ENCODE data around the gene LSS.
"Not testable (repeated sequence)": the region's sequence is repeated elsewhere in the genome, so short reads cannot be mapped to it uniquely, and the experiment has no call there.

The LSS gene

GRCh38 chr21:46191686-46192575 lies 36.6 kb downstream of the LSS start:
- intact Hi-C loops (cut with DNase I) = no loop called here
- peak in 2 of 10 donors; percentile 50 to 66 for DNase-seq

DNA sequence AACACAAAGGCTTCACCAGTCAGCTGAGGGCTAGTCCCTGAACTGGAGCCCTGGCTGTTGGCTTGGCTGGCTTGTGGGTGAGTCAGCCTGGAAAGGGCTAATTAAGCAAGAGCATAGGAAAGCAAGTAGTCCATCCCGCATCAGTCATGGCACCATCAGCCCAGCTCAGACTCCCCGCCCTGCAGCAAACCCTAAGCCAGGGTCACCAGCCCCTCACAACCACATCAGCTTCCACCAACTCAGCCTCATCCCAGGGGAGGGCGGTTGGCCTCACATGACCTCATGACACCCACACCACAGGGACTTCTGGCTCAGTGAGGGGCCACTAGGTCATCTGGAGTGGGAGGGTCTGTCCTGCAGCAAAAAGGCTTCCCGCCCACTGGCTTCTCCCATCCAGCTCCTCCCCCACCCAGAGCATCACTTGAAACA lies 37.3 kb downstream of the LSS start:
- DNase-seq = peak in 2 of 10 donors; percentile 47 to 72
- intact Hi-C loops (cut with DNase I) = no loop called here

- peak in 2 of 10 donors; percentile 62 to 66 for DNase-seq
- intact Hi-C loops (cut with DNase I) = no loop called here
Observed at GRCh38 chr21:46190491-46191131, 38.0 kb downstream of the LSS start.

GRCh38 chr21:46189959-46190490 lies 38.5 kb downstream of the LSS start:
- peak in 1 of 10 donors; percentile 33 for DNase-seq
- intact Hi-C loops (cut with DNase I) = no loop called here

- peak in 2 of 10 donors; percentile 54 to 71 for DNase-seq
- intact Hi-C loops (cut with DNase I) = no loop called here
Observed at GRCh38 chr21:46189213-46189958, 39.2 kb downstream of the LSS start.

DNA sequence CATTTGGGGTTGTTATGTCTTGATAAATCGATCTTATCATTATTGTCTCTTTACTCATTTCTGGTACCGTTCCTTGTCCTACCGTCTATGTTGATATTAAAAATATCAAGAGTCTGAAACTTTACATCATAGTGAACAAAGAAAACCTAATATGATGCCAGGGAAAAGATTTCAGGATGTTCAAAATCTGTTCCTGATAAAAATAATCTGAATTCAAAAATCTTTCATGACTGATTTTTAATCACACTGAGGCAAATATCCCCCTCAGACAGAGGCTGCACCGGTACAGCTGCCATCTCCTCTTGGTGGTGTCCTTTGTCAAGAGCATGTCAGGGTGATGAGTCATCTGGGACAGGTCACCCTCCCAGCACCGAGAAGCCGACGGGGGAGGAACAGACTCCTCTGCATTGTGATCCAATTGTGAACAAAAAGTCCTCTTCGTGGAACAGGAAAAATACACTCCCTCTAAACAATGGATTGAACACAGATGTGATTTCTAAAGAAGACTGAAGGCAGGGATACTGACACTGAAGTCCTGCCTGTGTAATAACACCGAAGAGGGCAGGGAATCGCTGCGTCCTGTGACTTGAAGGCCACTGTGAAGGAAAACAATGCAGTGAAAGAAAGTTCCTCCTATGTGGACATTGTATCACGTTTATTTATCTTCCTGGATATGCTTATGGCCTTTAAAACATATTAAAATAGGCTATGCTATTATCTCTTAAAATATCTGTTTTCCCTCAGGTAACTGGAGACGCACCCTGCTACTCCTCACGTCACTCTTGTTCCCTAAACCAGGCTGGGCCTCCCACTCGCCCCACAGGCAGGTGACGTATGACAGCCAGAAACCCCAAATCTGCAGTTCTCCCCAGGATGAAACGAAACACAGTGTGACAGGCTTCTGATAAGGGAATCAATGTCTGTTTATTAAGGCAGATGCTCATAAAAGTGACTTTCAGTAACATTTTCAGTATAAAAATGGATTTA lies 40.1 kb downstream of the LSS start:
- peak in 6 of 10 donors; percentile 48 to 89 (median 68) for DNase-seq
- intact Hi-C loops (cut with DNase I) = no loop called here

DNA sequence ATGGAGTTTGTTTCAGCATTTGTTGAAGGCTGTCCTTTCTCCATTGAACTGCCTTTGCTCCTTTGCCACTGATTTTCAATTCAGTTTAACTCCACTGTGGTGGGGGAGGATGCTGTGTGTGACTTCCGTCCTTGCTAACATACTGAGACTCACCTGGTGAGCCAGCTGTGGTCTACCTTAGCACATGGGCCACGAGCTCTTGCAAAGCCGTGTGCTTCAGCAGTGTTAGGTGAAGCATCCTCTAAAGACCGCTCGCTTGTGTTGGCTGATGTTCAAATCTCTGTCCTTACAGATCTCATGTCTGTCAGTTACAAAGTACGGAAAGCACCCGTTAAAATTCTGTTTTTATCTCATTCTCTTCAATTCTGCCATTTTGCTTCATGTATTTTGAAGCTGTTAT lies 40.8 kb downstream of the LSS start:
- intact Hi-C loops (cut with DNase I) = no loop called here
- no peak for DNase-seq

DNA sequence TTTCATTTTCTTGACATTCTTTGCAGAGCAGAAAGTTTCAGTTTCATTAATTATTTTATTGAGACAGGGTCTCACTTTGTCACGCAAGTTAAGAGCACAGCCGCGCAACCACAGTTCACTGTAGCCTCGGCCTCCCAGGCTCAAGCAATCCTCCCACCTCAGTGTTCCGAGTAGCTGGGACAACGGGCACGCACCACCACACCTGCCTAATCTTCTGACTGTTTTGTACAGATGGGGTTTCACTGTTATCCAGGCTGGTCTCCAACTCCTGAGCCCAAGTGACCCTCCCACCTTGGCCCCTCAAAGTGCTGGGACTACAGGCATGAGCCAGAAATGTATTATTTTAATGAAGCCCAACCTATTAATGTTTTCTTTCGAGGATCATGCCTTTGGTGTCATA lies 41.3 kb downstream of the LSS start:
- intact Hi-C loops (cut with DNase I) = no loop called here
- DNase-seq = peak in 1 of 10 donors; percentile 22

- peak in 1 of 10 donors; percentile 60 for DNase-seq
- intact Hi-C loops (cut with DNase I) = no loop called here
Observed at GRCh38 chr21:46185716-46186115, 42.9 kb downstream of the LSS start.

GRCh38 chr21:46184625-46185555 lies 43.7 kb downstream of the LSS start:
- peak; percentile 67 to 99 (median 83) for DNase-seq
- intact Hi-C loops (cut with DNase I) = no loop called here

GRCh38 chr21:46183910-46184624 lies 44.5 kb downstream of the LSS start, which contains the start of gene SPATC1L:
SPATC1L (minus strand) TSS chr21:46184459; CDS start chr21:46182816, 1,643 bp downstream.
- intact Hi-C loops (cut with DNase I) = no loop called here

DNA sequence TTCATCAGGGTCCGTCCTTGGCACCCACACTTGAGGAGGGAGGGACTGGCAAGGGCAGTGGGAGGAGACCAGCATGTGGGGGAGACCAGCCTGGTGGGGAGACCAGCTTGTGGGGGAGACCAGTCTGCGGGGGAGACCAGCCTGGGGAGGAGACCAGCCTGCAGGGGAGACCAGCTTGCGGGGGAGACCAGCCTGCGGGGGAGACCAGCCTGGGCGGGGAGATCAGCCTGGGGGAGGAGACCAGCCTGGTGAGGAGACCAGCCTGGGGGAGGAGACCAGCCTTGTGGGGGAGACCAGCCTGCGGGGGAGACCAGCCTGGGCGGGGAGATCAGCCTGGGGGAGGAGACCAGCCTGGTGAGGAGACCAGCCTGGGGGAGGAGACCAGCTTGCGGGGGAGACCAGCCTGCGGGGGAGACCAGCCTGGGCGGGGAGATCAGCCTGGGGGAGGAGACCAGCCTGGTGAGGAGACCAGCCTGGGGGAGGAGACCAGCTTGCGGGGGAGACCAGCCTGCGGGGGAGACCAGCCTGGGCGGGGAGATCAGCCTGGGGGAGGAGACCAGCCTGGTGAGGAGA lies 45.2 kb downstream of the LSS start:
- DNase-seq; intact Hi-C loops (cut with DNase I): not testable (repeated sequence)

More at GRCh38 chr21:46183910-46184624, 44.5 kb downstream of the LSS start, which contains the start of gene SPATC1L:
- peak in 9 of 10 donors; percentile 36 to 95 (median 60) for DNase-seq

DNA sequence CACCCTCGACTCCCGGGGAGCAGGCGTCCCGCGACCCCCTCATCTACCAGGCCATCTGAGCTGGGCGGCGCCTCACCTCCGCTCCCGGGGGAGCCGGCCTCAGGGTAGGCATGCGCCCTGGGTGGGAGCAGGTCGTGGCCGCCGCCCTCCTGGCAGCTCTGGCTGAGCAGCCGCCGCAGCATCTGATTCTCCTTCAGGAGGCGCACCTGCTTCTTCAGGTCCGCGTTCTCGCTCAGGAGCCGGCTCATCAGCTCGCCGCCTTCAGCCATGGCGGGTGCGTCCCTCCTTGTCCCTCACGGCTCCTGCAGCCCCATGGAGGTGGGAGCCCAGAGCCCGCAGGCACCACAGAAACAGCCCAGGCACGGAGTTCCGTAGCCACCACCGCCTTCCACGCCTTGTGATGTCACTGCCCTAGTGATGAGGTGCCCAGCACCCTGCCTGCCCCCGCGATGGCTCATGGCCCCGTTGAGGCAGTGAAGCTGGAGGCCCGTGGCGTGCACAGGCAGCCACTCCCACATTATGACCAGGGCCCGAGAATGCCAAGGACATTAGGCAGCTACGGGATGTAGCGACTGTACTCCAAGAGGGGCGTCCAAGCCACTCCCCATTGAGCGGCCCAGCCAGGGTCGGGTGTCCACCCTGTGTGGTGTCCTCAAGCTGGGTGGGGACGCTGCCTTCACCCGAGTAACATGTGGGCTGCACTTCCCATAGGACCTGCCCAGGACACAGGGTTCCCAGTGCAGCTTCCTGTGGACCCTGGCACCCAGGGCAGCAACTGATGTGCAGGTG lies 45.8 kb downstream of the LSS start:
- peak in 3 of 10 donors; percentile 9 to 85 (median 63) for DNase-seq
- intact Hi-C loops (cut with DNase I) = no loop called here

DNA sequence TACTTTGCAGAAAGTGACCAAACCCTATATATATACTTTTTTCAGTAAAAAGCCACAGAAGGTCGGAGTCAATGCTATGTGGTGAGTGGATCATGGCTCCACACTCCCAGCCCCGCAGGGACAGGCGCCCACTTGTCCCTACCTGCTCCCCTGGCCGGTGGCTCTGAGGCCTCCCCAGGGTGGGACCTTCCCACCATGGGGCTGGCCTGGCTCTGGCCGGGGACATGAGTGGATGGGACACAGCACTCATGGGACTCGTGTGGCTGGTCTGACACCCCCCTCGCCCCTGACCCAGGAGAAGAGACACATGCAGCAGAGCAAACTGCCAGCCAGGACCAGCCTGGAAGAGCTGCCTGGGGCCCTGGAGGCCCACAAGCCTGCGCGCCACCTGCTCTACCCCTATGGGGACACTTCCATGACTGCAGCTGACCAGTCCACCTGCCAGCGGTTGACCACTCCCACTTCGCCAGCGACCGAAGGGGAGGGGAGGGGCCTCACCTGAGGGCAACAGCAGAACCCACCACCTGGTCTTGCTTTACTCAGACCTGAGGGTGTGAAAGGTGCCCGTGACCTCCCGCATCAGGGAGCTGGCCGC lies 46.5 kb downstream of the LSS start:
- peak in 2 of 10 donors; percentile 7 to 65 for DNase-seq
- intact Hi-C loops (cut with DNase I) = no loop called here

- intact Hi-C loops (cut with DNase I) = no loop called here
Observed at GRCh38 chr21:46181436-46181835, 47.1 kb downstream of the LSS start.

More at GRCh38 chr21:46181436-46181835, 47.1 kb downstream of the LSS start:
- DNase-seq = peak in 3 of 10 donors; percentile 7 to 82 (median 67)

Data from posterior cingulate gyrus (tissue), 11 donors.